ENCODE results near the gene CHKB.

Gene CHKB

GRCh38 chr22:50582493-50583293 is at the start of gene CHKB:
TSS of gene CHKB (minus strand) at chr22:50582849. CDS start at chr22:50582781, 68 bp downstream.
- Mint-ChIP-seq H3K4me1 (ENCODE audit: low read depth) (peaks cover 20% of the 10 kb centered on the region), H3K9me3 (ENCODE audit: low read depth) (no peaks in the 10 kb centered on the region), H3K4me3 (peak within 1 kb of the TSS; percentile 95), H3K27me3 (no peaks in the 10 kb centered on the region), H3K36me3 (no peaks in the 10 kb centered on the region), H3K27ac (peak within 1 kb of the TSS; percentile 87)

- H3K4me3 Mint-ChIP-seq: no peak overlapping the region
- H3K9me3 Mint-ChIP-seq (ENCODE audit: low read depth): no peaks in the 10 kb centered on the region
- no peaks in the 10 kb centered on the region for H3K36me3 Mint-ChIP-seq
- H3K27ac Mint-ChIP-seq: no peak overlapping the region
- no peaks in the 10 kb centered on the region for H3K27me3 Mint-ChIP-seq
- peaks cover 19% of the 10 kb centered on the region for H3K4me1 Mint-ChIP-seq (ENCODE audit: low read depth)
Measured at GRCh38 chr22:50630376-50630775, 47.7 kb upstream of the CHKB start.

- peak overlapping the region; percentile 97 for H3K4me3 Mint-ChIP-seq
- no peaks in the 10 kb centered on the region for H3K9me3 Mint-ChIP-seq (ENCODE audit: low read depth)
- no peaks in the 10 kb centered on the region for H3K27me3 Mint-ChIP-seq
- no peaks in the 10 kb centered on the region for H3K36me3 Mint-ChIP-seq
- H3K27ac Mint-ChIP-seq: peak overlapping the region; percentile 93
- H3K4me1 Mint-ChIP-seq (ENCODE audit: low read depth): peaks cover 19% of the 10 kb centered on the region
Measured at GRCh38 chr22:50628543-50629134, 46.0 kb upstream of the CHKB start.

- H3K36me3 Mint-ChIP-seq: no peaks in the 10 kb centered on the region
- no peaks in the 10 kb centered on the region for H3K27me3 Mint-ChIP-seq
- peak within 1 kb of the TSS; percentile 93 for H3K27ac Mint-ChIP-seq
- peak within 1 kb of the TSS; percentile 97 for H3K4me3 Mint-ChIP-seq
- H3K9me3 Mint-ChIP-seq (ENCODE audit: low read depth): no peaks in the 10 kb centered on the region
- peaks cover 21% of the 10 kb centered on the region for H3K4me1 Mint-ChIP-seq (ENCODE audit: low read depth)
Measured at GRCh38 chr22:50627642-50628542, 45.2 kb upstream of the CHKB start, which contains the start of gene ARSA. TSS of gene ARSA (minus strand) at chr22:50628152. CDS start at chr22:50627779, 373 bp downstream.

GRCh38 chr22:50626850-50627641 is 44.4 kb upstream of the CHKB start:
- Mint-ChIP-seq H3K27ac (peak overlapping the region; percentile 34), H3K27me3 (no peaks in the 10 kb centered on the region), H3K4me1 (ENCODE audit: low read depth) (peaks cover 29% of the 10 kb centered on the region), H3K36me3 (no peaks in the 10 kb centered on the region), H3K4me3 (peak overlapping the region; percentile 85), H3K9me3 (ENCODE audit: low read depth) (no peaks in the 10 kb centered on the region)

- H3K27me3 Mint-ChIP-seq: no peaks in the 10 kb centered on the region
- peak overlapping the region; percentile 34 for H3K27ac Mint-ChIP-seq
- no peaks in the 10 kb centered on the region for H3K9me3 Mint-ChIP-seq (ENCODE audit: low read depth)
- peak overlapping the region; percentile 79 for H3K4me3 Mint-ChIP-seq
- H3K4me1 Mint-ChIP-seq (ENCODE audit: low read depth): peaks cover 36% of the 10 kb centered on the region
- H3K36me3 Mint-ChIP-seq: no peaks in the 10 kb centered on the region
Measured at GRCh38 chr22:50626314-50626849, 43.7 kb upstream of the CHKB start.

- Mint-ChIP-seq H3K36me3 (no peaks in the 10 kb centered on the region), H3K4me1 (ENCODE audit: low read depth) (peaks cover 42% of the 10 kb centered on the region), H3K27ac (no peak overlapping the region), H3K4me3 (no peak overlapping the region), H3K27me3 (no peaks in the 10 kb centered on the region), H3K9me3 (ENCODE audit: low read depth) (no peaks in the 10 kb centered on the region)
Measured at GRCh38 chr22:50625568-50626313, 43.1 kb upstream of the CHKB start.

GRCh38 chr22:50625131-50625567 is 42.5 kb upstream of the CHKB start:
- Mint-ChIP-seq H3K4me3 (no peak overlapping the region), H3K27me3 (no peaks in the 10 kb centered on the region), H3K9me3 (ENCODE audit: low read depth) (no peaks in the 10 kb centered on the region), H3K4me1 (ENCODE audit: low read depth) (peaks cover 46% of the 10 kb centered on the region), H3K36me3 (no peaks in the 10 kb centered on the region), H3K27ac (no peak overlapping the region)

GRCh38 chr22:50624347-50625130 is 41.9 kb upstream of the CHKB start:
- H3K9me3 Mint-ChIP-seq (ENCODE audit: low read depth): no peaks in the 10 kb centered on the region
- H3K4me1 Mint-ChIP-seq (ENCODE audit: low read depth): peaks cover 47% of the 10 kb centered on the region
- no peaks in the 10 kb centered on the region for H3K36me3 Mint-ChIP-seq
- H3K27me3 Mint-ChIP-seq: no peaks in the 10 kb centered on the region
- no peak overlapping the region for H3K4me3 Mint-ChIP-seq
- H3K27ac Mint-ChIP-seq: no peak overlapping the region

GRCh38 chr22:50622723-50623327 is 40.2 kb upstream of the CHKB start:
- Mint-ChIP-seq H3K4me1 (ENCODE audit: low read depth) (peaks cover 37% of the 10 kb centered on the region), H3K36me3 (no peaks in the 10 kb centered on the region), H3K4me3 (peak overlapping the region; percentile 87)

GRCh38 chr22:50621948-50622722 is 39.5 kb upstream of the CHKB start:
- peak overlapping the region; percentile 87 for H3K4me3 Mint-ChIP-seq
- H3K27ac Mint-ChIP-seq: peak overlapping the region; percentile 93
- no peaks in the 10 kb centered on the region for H3K27me3 Mint-ChIP-seq
- H3K4me1 Mint-ChIP-seq (ENCODE audit: low read depth): peaks cover 37% of the 10 kb centered on the region
- no peaks in the 10 kb centered on the region for H3K9me3 Mint-ChIP-seq (ENCODE audit: low read depth)
- H3K36me3 Mint-ChIP-seq: no peaks in the 10 kb centered on the region

More at GRCh38 chr22:50622723-50623327, 40.2 kb upstream of the CHKB start:
- Mint-ChIP-seq H3K9me3 (ENCODE audit: low read depth) (no peaks in the 10 kb centered on the region), H3K27me3 (no peaks in the 10 kb centered on the region), H3K27ac (peak overlapping the region; percentile 93)

- H3K4me1 Mint-ChIP-seq (ENCODE audit: low read depth): peaks cover 35% of the 10 kb centered on the region
- no peaks in the 10 kb centered on the region for H3K9me3 Mint-ChIP-seq (ENCODE audit: low read depth)
- H3K27ac Mint-ChIP-seq: peak overlapping the region; percentile 93
- no peaks in the 10 kb centered on the region for H3K27me3 Mint-ChIP-seq
- no peaks in the 10 kb centered on the region for H3K36me3 Mint-ChIP-seq
- H3K4me3 Mint-ChIP-seq: peak overlapping the region; percentile 87
Measured at GRCh38 chr22:50621356-50621880, 38.8 kb upstream of the CHKB start.
